Measurements from ENCODE around the gene CDH23. TPM values are rescaled to one million over a fixed set of nuclear protein-coding genes. Genes with fewer than 3 reads are reported as not detected.

Gene CDH23
- total RNA-seq, 2 donors from 2014 or later, result 1.4 to 1.6 TPM

DNA sequence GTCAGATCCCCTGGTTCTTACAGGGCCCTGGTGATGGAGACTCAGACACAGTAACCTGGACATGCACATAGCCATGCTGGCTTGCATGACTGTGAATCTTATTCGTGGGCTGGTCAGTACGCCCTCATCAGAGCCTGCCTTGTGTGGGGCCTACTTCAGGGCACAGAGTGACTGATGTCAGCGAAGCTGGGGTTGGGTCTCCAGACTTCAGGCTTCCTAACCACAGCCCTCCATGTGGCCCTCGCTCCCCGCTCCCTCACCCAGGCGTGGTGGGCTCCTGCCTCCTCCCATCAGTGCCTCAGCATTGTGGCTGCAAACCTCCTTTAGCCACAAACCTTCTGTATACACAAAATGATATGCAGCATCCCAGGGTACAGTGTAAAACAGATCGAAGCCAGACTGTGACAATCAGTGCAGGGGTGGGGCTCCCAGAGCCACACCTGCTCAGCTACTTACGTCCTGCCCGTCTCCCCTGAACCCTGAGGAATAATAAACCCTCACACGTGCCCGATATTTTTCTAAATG is 329.9 kb downstream of the CDH23 start:
- Histone ChIP-seq H3K36me3 (no peaks in the 10 kb centered on the region), H3K4me1 (peaks cover 31% of the 10 kb centered on the region), H3K27ac (peak overlapping the region; percentile 84), H3K27me3 (no peaks in the 10 kb centered on the region), H3K9me3 (no peaks in the 10 kb centered on the region), H3K9ac (ENCODE audit: low read depth in 2 of 2, low read length in 2 of 2) (peak overlapping the region; percentile 27 to 86), H3K4me3 (no peak overlapping the region)
- DNase-seq, result peak; percentile 46
- TF ChIP-seq, protein P1, sequence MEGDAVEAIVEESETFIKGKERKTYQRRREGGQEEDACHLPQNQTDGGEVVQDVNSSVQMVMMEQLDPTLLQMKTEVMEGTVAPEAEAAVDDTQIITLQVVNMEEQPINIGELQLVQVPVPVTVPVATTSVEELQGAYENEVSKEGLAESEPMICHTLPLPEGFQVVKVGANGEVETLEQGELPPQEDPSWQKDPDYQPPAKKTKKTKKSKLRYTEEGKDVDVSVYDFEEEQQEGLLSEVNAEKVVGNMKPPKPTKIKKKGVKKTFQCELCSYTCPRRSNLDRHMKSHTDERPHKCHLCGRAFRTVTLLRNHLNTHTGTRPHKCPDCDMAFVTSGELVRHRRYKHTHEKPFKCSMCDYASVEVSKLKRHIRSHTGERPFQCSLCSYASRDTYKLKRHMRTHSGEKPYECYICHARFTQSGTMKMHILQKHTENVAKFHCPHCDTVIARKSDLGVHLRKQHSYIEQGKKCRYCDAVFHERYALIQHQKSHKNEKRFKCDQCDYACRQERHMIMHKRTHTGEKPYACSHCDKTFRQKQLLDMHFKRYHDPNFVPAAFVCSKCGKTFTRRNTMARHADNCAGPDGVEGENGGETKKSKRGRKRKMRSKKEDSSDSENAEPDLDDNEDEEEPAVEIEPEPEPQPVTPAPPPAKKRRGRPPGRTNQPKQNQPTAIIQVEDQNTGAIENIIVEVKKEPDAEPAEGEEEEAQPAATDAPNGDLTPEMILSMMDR (IDR thresholded peaks at IDR 0.05), result no peak
- intact Hi-C loops (cut with DNase I), result loop anchor here (5.0 kb wide), 1 partner anchor 46 kb away; the partner anchor contains the start of gene VSIR

DNA sequence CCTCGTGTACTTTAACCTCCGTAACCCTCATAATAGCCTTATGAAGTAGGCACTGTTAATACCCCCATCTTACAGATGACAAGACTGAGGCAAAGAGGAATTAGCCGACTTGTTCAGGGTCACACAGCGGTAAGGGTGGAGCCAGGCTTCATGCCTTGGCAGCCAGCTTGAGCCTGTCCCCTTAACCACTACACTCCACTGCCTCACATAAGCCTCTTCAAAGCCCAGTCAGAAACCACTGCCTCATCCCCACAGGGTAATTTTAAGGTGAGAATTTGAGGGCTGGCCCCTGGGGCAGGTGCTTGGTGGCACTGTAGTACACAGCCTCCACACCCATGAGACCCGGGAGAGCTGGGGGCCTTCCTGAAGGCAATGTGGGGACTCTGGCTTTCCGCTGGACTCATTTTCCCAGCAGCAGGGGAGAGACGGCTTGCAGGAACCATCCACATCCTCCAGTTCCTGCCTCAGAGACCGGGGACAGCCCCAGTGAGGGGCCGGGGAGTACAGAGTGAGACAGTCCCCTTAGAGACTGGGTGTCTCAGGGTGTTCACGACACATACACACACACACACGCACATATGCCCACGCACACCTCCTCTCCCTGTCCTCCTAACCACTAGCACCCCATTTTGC is 330.5 kb downstream of the CDH23 start:
- H3K4me1 ChIP-seq, result peaks cover 31% of the 10 kb centered on the region
- H3K36me3 ChIP-seq, result no peaks in the 10 kb centered on the region
- H3K4me3 ChIP-seq, result no peak overlapping the region
- no peaks in the 10 kb centered on the region for H3K9me3 ChIP-seq
- peak overlapping the region; percentile 71 to 86 for H3K9ac ChIP-seq (ENCODE audit: low read depth in 2 of 2, low read length in 2 of 2)
- DNase-seq, result no peak
- H3K27me3 ChIP-seq, result no peaks in the 10 kb centered on the region
- intact Hi-C loops (cut with DNase I), result loop anchor here (5.0 kb wide), 1 partner anchor 45 kb away; the partner anchor contains the start of gene VSIR
- TF ChIP-seq, protein P1 (IDR thresholded peaks at IDR 0.05), result no peak
- peak overlapping the region; percentile 84 for H3K27ac ChIP-seq

DNA sequence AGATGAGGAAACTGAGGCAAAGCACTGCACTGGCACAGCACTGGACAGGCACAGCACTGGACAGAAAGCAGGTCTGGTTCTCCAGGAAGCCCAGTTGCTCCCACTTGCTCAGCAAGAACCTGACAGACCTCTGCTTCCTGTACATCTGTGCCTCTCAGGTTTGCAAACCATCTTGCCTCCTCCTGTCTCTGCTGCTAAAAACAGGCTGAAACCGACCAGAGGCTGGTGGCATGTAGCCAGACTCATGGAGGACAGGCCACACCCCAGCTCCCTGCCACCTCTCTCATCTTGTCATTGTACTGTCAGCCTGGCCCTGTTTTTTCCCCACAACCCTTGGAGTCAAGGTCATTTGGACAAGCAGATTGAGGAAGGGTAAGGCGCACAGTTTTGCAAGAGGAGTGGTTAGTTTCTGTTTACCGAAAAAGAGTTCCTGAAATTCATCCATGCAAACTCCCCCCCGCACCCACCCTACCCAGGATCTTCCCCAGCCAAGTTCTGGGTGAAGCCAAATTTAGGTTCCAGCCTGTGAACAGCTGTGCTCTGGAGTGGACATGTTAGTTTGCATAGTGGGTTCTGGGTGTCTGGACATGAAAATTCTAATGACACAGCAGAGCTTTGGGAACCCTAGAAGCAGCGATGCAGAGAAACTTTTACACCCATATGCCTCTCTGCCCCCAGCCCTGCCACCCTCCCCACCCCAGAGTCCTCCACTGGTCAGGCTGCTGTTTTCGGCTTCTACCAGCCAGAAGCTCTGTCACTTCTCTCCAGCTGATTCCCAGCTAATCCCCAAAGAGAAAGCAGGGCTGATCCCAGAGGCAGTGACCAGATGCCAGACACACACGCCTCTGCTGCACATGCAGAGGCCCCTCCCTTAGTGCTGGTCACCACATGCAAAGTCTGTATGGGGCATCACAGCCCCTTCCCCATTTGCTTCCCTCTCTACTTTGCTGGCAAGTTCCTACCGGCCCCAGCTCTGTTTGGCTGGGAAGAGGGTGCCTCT is 331.3 kb downstream of the CDH23 start:
- no peak overlapping the region for H3K4me3 ChIP-seq
- peak overlapping the region; percentile 71 to 86 for H3K9ac ChIP-seq (ENCODE audit: low read depth in 2 of 2, low read length in 2 of 2)
- TF ChIP-seq, protein P1 (IDR thresholded peaks at IDR 0.05), result no peak
- intact Hi-C loops (cut with DNase I), result loop anchor here (5.0 kb wide), 1 partner anchor 44 kb away; the partner anchor contains the start of gene VSIR
- DNase-seq, result peak; percentile 92
- peak overlapping the region; percentile 84 for H3K27ac ChIP-seq
- no peaks in the 10 kb centered on the region for H3K27me3 ChIP-seq
- no peaks in the 10 kb centered on the region for H3K9me3 ChIP-seq
- no peaks in the 10 kb centered on the region for H3K36me3 ChIP-seq
- peaks cover 31% of the 10 kb centered on the region for H3K4me1 ChIP-seq

DNA sequence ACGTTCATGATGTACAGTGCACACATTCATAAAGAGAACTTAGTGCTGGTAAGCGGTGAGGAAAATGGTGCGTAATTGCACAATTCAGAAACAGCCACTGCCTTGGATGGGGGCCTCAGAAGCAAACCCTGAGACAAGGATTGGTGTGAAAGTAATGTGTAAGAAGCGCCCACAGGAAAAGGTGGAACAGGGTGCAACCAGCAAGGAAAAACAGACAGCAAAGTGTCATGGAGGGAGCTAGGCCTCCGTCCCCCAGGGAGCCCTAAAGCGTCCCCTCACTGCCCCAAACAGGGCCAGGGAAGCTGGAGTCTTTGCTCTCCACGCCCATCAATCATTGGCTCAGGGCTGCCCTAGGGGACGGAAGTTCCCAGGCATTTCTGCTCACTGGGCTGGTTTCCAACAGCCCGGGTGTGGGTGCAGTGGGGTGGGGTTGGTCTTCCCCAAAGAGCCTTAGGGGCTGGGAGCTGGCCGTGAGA is 332.5 kb downstream of the CDH23 start:
- Histone ChIP-seq H3K9me3 (no peaks in the 10 kb centered on the region), H3K27me3 (no peaks in the 10 kb centered on the region), H3K27ac (peak overlapping the region; percentile 84), H3K4me3 (no peak overlapping the region), H3K4me1 (peaks cover 31% of the 10 kb centered on the region), H3K9ac (ENCODE audit: low read depth in 2 of 2, low read length in 2 of 2) (peak overlapping the region; percentile 26 to 86), H3K36me3 (no peaks in the 10 kb centered on the region)
- intact Hi-C loops (cut with DNase I), result loop anchor here (5.0 kb wide), 1 partner anchor 43 kb away; the partner anchor contains the start of gene VSIR
- TF ChIP-seq, protein P1 (IDR thresholded peaks at IDR 0.05), result no peak
- peak; percentile 93 for DNase-seq

DNA sequence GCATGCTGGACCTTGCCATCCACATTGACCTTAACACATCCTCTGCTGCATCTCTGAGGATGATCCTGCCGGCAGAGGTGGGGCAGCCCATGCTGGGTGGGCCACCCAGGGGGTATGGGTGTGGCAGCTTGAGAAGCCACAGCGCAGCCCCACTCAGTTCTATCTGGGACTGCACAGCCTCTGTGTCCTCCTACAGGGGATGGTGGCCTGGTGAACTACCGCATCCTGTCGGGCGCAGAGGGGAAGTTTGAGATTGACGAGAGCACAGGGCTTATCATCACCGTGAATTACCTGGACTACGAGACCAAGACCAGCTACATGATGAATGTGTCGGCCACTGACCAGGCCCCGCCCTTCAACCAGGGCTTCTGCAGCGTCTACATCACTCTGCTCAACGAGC is 335.1 kb downstream of the CDH23 start:
- Histone ChIP-seq H3K27me3 (no peaks in the 10 kb centered on the region), H3K9me3 (no peaks in the 10 kb centered on the region), H3K4me1 (peaks cover 39% of the 10 kb centered on the region), H3K36me3 (no peaks in the 10 kb centered on the region), H3K9ac (ENCODE audit: low read depth in 2 of 2, low read length in 2 of 2) (no peak overlapping the region), H3K27ac (no peak overlapping the region), H3K4me3 (no peak overlapping the region)
- intact Hi-C loops (cut with DNase I), result no loop called here
- TF ChIP-seq, protein P1 (IDR thresholded peaks at IDR 0.05), result no peak
- DNase-seq, result no peak

All from colonic mucosa (tissue), 4 donors.